MM.1S (cell line): ENCODE data around the gene CARD10.

Experiments
- CTCF ChIP-seq: fragments of 300-600 bp; sonication (generic); IDR thresholded peaks from 2 replicates; pipeline ENCODE4 v1.5.1; 2016; ENCODE audit warnings: antibody characterized with exemption, low read length, mixed read lengths
- EZH2 ChIP-seq: fragments of 300-600 bp; sonication (generic); optimal IDR thresholded peaks from 2 replicates; pipeline ENCODE3; 2017; ENCODE audit warnings: low read depth, mild to moderate bottlenecking, antibody characterized with exemption, low read length, mixed read lengths

- no peak for TF ChIP-seq EZH2
- TF ChIP-seq CTCF, result no peak
Observed at GRCh38 chr22:37469416-37470086, 49.7 kb downstream of the CARD10 start.
